Measurements from ENCODE around the gene TAS2R14. TPM values are rescaled to one million over a fixed set of nuclear protein-coding genes. Genes with fewer than 3 reads are reported as not detected.

The TAS2R14 gene
- total RNA-seq, 2 donors from 2014 or later, result 0.39 to 1.2 TPM

GRCh38 chr12:10956085-10956484 lies 17.0 kb upstream of the TAS2R14 start:
- DNase-seq (ENCODE audit: low spot score), result no peak
- no peak overlapping the region for H3K4me3 ChIP-seq
- H3K27me3 ChIP-seq, result no peaks in the 10 kb centered on the region
- no peaks in the 10 kb centered on the region for H3K4me1 ChIP-seq
- no peak overlapping the region for H3K27ac ChIP-seq
- no peaks in the 10 kb centered on the region for H3K36me3 ChIP-seq
- TF ChIP-seq CTCF (IDR thresholded peaks at IDR 0.05), result no peak
- no peaks in the 10 kb centered on the region for H3K9me3 ChIP-seq

DNA sequence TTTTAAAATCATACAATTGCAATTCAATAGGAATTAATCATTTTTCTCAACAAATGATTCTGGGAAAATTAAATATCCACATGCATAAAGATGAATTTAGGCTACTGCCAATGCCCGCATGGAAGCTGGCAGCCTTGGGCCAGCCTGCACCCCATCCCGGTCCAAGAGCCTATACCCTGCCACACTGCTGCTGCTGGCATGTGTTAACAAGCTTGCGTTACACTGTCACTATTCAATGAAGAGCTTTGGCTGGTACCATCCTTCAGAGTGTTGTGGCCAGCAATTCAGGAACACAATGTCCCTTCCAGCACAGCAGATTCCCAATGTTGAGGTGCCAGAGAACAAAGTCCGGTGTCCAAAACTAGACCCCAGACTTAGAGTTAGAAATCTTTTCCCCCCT lies 13.6 kb upstream of the TAS2R14 start:
- DNase-seq (ENCODE audit: low spot score), result no peak
- Histone ChIP-seq H3K27ac (no peak overlapping the region), H3K4me3 (no peak overlapping the region), H3K9me3 (no peaks in the 10 kb centered on the region), H3K4me1 (no peaks in the 10 kb centered on the region), H3K36me3 (no peaks in the 10 kb centered on the region), H3K27me3 (no peaks in the 10 kb centered on the region)
- TF ChIP-seq CTCF (IDR thresholded peaks at IDR 0.05), result no peak

GRCh38 chr12:10943167-10943566 lies 4.1 kb upstream of the TAS2R14 start:
- no peaks in the 10 kb centered on the region for H3K4me1 ChIP-seq
- H3K4me3 ChIP-seq, result no peak overlapping the region
- DNase-seq (ENCODE audit: low spot score), result no peak
- TF ChIP-seq CTCF (IDR thresholded peaks at IDR 0.05), result no peak
- no peaks in the 10 kb centered on the region for H3K27me3 ChIP-seq
- no peak overlapping the region for H3K27ac ChIP-seq
- H3K36me3 ChIP-seq, result no peaks in the 10 kb centered on the region
- H3K9me3 ChIP-seq, result no peaks in the 10 kb centered on the region

DNA sequence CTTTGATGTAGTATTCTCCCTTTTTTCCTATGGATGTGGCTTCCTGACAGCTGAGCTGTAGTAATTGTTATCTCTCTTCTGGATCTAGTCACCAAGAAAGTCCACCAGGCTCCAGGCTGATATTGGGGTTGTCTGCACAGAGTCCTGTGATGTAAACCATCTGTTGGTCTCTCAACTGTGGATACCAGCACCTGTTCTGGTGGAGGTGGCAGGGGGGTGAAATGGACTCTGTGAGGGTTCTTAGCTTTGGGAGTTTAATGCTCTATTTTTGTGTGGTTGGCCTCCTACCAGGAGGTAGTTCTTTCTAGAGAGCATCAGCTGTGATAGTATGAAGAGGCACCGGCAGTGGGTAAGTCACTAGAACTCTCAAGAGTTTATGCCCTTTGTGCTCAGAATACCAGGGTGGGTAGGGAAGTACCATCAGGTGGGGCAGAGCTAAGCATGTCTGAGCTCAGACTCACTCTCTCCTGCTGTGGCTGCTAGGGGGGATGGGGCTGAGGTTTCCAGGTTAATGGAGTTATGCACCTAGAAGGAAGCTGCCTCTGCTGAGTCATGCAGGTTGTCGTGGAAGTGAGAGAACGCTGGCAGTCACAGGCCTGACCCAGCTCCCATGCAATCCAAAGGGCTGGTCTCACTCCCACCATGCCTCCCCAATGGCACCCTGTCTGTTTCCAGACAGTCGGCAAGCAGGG lies 3.0 kb upstream of the TAS2R14 start:
- Histone ChIP-seq H3K27ac (no peak overlapping the region), H3K4me3 (no peak overlapping the region), H3K4me1 (no peaks in the 10 kb centered on the region), H3K36me3 (no peaks in the 10 kb centered on the region), H3K9me3 (no peaks in the 10 kb centered on the region), H3K27me3 (no peaks in the 10 kb centered on the region)
- TF ChIP-seq CTCF (IDR thresholded peaks at IDR 0.05), result no peak
- no peak for DNase-seq (ENCODE audit: low spot score)

DNA sequence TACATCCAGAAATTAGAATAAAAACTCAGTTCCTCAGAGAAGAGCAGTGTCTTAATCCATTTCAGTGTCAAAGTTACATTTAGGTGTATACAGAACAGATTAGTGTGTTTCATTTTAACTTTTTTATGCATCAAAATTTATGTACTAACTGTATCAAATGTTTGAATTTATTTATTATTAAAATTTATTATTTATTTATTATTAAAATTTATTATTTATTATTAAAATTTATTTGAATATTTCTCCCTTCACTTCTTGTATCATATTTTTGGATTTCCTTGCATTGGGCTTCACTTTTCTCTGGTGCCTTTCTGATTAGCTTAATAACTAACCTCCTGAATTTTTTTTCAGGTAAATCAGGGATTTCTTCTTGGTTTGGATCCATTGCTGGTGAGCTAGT lies 2.3 kb upstream of the TAS2R14 start:
- no peaks in the 10 kb centered on the region for H3K36me3 ChIP-seq
- H3K4me1 ChIP-seq, result no peaks in the 10 kb centered on the region
- H3K27me3 ChIP-seq, result no peaks in the 10 kb centered on the region
- no peak overlapping the region for H3K27ac ChIP-seq
- no peak overlapping the region for H3K4me3 ChIP-seq
- H3K9me3 ChIP-seq, result no peaks in the 10 kb centered on the region
- no peak for TF ChIP-seq CTCF (IDR thresholded peaks at IDR 0.05)
- no peak for DNase-seq (ENCODE audit: low spot score)

- H3K4me1 ChIP-seq, result no peaks in the 10 kb centered on the region
- no peak overlapping the region for H3K4me3 ChIP-seq
Observed at GRCh38 chr12:10940389-10940788, 1.3 kb upstream of the TAS2R14 start.

More at GRCh38 chr12:10940389-10940788, 1.3 kb upstream of the TAS2R14 start:
- Histone ChIP-seq H3K9me3 (no peaks in the 10 kb centered on the region), H3K27me3 (no peaks in the 10 kb centered on the region), H3K36me3 (no peaks in the 10 kb centered on the region), H3K27ac (no peak overlapping the region)
- TF ChIP-seq CTCF (IDR thresholded peaks at IDR 0.05), result no peak
- DNase-seq (ENCODE audit: low spot score), result no peak
